B cell (primary cell): ENCODE data around the gene GOLGB1. TPM values are rescaled to one million over a fixed set of nuclear protein-coding genes. Genes with fewer than 3 reads are reported as not detected.

Experiments
- ATAC-seq: fragments of 200-7000 bp; cut with Tn5 transposase; one replicate; pipeline ENCODE4 v1.10.0; 2021; ENCODE audit warnings: low read depth, mild to moderate bottlenecking, moderate number of reproducible peaks, moderate library complexity
- CTCF ChIA-PET: fragments of 350-600 bp; sonication (Branson Sonifier 250); formaldehyde crosslinking; loops from one replicate; lab custom pipeline; 2021; ENCODE audit warnings: antibody characterized with exemption, inconsistent platforms; lab: Charles Lee
- POLR2A ChIA-PET: fragments of 350-600 bp; sonication (Branson Sonifier 250); formaldehyde crosslinking; loops from one replicate; lab custom pipeline; 2021; ENCODE audit warnings: antibody characterized with exemption; lab: Charles Lee
- DNase-seq: peaks from one replicate; pipeline ENCODE4 v3.0.0; 2013
- H2AFZ ChIP-seq: 2 replicates; pipeline ENCODE4 v1.6.1; 2012; ENCODE audit warnings: mild to moderate bottlenecking, low read depth, low read length; ENCODE audit not compliant: insufficient read depth, poor library complexity, severe bottlenecking
- H3K27ac ChIP-seq, 2 donors: 1 replicate in 1 of 2; 2 replicates in 1 of 2; pipeline ENCODE4 v1.5.1; 2012 to 2013; ENCODE audit warnings: low read length in 2 of 2, mild to moderate bottlenecking in 2 of 2, moderate library complexity in 1 of 2
- H3K27me3 ChIP-seq, 4 experiments: fragments of 200-600 bp in 1 of 4; sonication (generic) in 1 of 4; replicated peaks in 1 of 4; 1 replicate in 2 of 4; 2 replicates in 2 of 4; pipeline versions ENCODE4 v1.6.1 to v1.7.0; 2013 to 2016; ENCODE audit warnings: low read length in 3 of 4, mild to moderate bottlenecking in 2 of 4, mixed read lengths in 1 of 4, moderate library complexity in 1 of 4; ENCODE audit not compliant: insufficient read depth in 4 of 4, control insufficient read depth in 3 of 4; ENCODE audit errors: control extremely low read depth in 1 of 4
- H3K36me3 ChIP-seq, 2 experiments: replicated peaks in 1 of 2; 1 replicate in 1 of 2; 2 replicates in 1 of 2; pipeline versions ENCODE4 v1.6.1 to v1.7.1; 2013; ENCODE audit warnings: low read length in 1 of 2; ENCODE audit not compliant: insufficient read depth in 2 of 2, control insufficient read depth in 1 of 2; ENCODE audit errors: control extremely low read depth in 1 of 2, extremely low read depth in 1 of 2
- H3K4me1 ChIP-seq, 2 donors: fragments of 200-600 bp in 1 of 2; sonication (generic) in 1 of 2; 1 replicate in 1 of 2; 2 replicates in 1 of 2; pipeline versions ENCODE4 v1.5.1 to v1.6.1; 2013 to 2017; ENCODE audit warnings: low read length in 2 of 2; ENCODE audit not compliant: control insufficient read depth in 2 of 2, insufficient read depth in 2 of 2
- H3K4me2 ChIP-seq: replicated peaks from 2 replicates; pipeline ENCODE3; 2012; ENCODE audit warnings: mild to moderate bottlenecking, low read depth, low read length; ENCODE audit not compliant: poor library complexity, severe bottlenecking
- H3K4me3 ChIP-seq, 5 experiments: fragments of 200-600 bp in 1 of 5; sonication (generic) in 1 of 5; 1 replicate in 3 of 5; 2 replicates in 2 of 5; pipeline versions ENCODE4 v1.5.1 to v1.7.0; 2011 to 2016; ENCODE audit warnings: low read length in 4 of 5, mild to moderate bottlenecking in 4 of 5, low read depth in 2 of 5, control low read depth in 1 of 5, moderate library complexity in 1 of 5; ENCODE audit not compliant: insufficient read depth in 1 of 5; ENCODE audit errors: control extremely low read depth in 1 of 5, extremely low read depth in 1 of 5
- H3K79me2 ChIP-seq: fragments of 200-600 bp; sonication (generic); one replicate; pipeline ENCODE4 v1.6.0; 2016; ENCODE audit warnings: low read length; ENCODE audit not compliant: control insufficient read depth, insufficient read depth
- H3K9ac ChIP-seq: fragments of 200-600 bp; sonication (generic); 2 replicates; pipeline ENCODE4 v1.6.1; 2017; ENCODE audit warnings: mild to moderate bottlenecking, low read length, moderate library complexity
- H3K9me3 ChIP-seq, 3 donors: one replicate each; pipeline versions ENCODE4 v1.6.1 to v1.7.1; 2013; ENCODE audit warnings: low read length in 2 of 3; ENCODE audit not compliant: control insufficient read depth in 2 of 3, insufficient read depth in 1 of 3; ENCODE audit errors: control extremely low read depth in 1 of 3
- H4K20me1 ChIP-seq: 2 replicates; pipeline ENCODE4 v1.6.0; 2012; ENCODE audit warnings: mild to moderate bottlenecking, low read length; ENCODE audit not compliant: insufficient read depth, control insufficient read depth, poor library complexity, severe bottlenecking
- H3K27ac Mint-ChIP-seq: one replicate; pipeline ENCODE4 v1.8.0; 2021; ENCODE audit warnings: mixed read lengths
- H3K27me3 Mint-ChIP-seq: one replicate; pipeline ENCODE4 v1.8.0; 2021; ENCODE audit warnings: mixed read lengths
- H3K4me1 Mint-ChIP-seq: one replicate; pipeline ENCODE4 v1.8.0; 2021; ENCODE audit warnings: mixed read lengths
- H3K4me3 Mint-ChIP-seq: one replicate; pipeline ENCODE4 v1.8.0; 2021; ENCODE audit warnings: mixed read lengths
- H3K9me3 Mint-ChIP-seq: one replicate; pipeline ENCODE4 v1.8.0; 2022; ENCODE audit warnings: mixed read lengths; ENCODE audit not compliant: insufficient read depth
- EZH2 ChIP-seq: IDR thresholded peaks from 2 replicates; pipeline ENCODE4 v1.6.1; 2012; ENCODE audit warnings: borderline replicate concordance, low read depth, mild to moderate bottlenecking, moderate library complexity, low read length; ENCODE audit not compliant: insufficient read depth, poor library complexity, severe bottlenecking
- WGBS: methylation state at CpG from one replicate; pipeline ENCODE4 v1.1.5; 2013; ENCODE audit warnings: missing lambda C conversion rate; ENCODE audit not compliant: insufficient coverage; 5-methylcytosine and 5-hydroxymethylcytosine counted together
- intact Hi-C: fragments of 100-400 bp; cut with micrococcal nuclease; formaldehyde crosslinking; loops from one replicate; pipeline ENCODE4 v1.10.0; 2022
- polyA plus RNA-seq: library from polyadenylated mRNA; depleted of rRNA; stranded (reverse); fragments of >200 nt; gene quantifications from 2 replicates; pipeline ENCODE4 v1.2.3, GENCODE V29; 2012
- total RNA-seq, 2 donors: library from RNA; stranded (reverse); fragments of 120-200 nt in 1 of 2; gene quantifications; 1 replicate in 1 of 2; 2 replicates in 1 of 2; pipeline versions ENCODE4 v1.2.3 to v1.2.4, GENCODE V29; 2013 to 2022
- TF ChIP-seq, protein P1 (sequence below): fragments of 200-600 bp; IDR thresholded peaks from one replicate; pipeline ENCODE4 v1.8.0; 2022; ENCODE audit warnings: antibody characterized with exemption, mild to moderate bottlenecking

Gene GOLGB1
- total and polyA plus RNA-seq, 2 donors (not counting 1 experiment from before 2014, with no cell fraction given), result 6.2 to 58.7 TPM

- ChIA-PET CTCF (interaction anchor here (1.1 to 1.4 kb wide), 2 partner anchors 13 to 16 kb away, joined by 3 to 5 read pairs; no protein-coding TSS in a partner anchor), POLR2A (interaction anchor here (0.6 kb wide), 1 partner anchor 17 kb away, joined by 4 read pairs; no protein-coding TSS in a partner anchor)
- H3K36me3 ChIP-seq, result peaks cover 17 to 41% of the 10 kb centered on the region in 2 experiments
- no peak overlapping the region for H3K4me3 ChIP-seq
- intact Hi-C loops, result no loop called here
- WGBS, result 100% methylated on average over 2 of the region's 3 CpGs
- no peaks in the 10 kb centered on the region for H3K27me3 Mint-ChIP-seq
- H4K20me1 ChIP-seq, result no peaks in the 10 kb centered on the region
- DNase-seq, result no peak
- H2AFZ ChIP-seq, result no peak overlapping the region
- no peaks in the 10 kb centered on the region for H3K9me3 ChIP-seq
- H3K79me2 ChIP-seq, result no peaks in the 10 kb centered on the region
- TF ChIP-seq EZH2, result no peak
- TF ChIP-seq, protein P1, sequence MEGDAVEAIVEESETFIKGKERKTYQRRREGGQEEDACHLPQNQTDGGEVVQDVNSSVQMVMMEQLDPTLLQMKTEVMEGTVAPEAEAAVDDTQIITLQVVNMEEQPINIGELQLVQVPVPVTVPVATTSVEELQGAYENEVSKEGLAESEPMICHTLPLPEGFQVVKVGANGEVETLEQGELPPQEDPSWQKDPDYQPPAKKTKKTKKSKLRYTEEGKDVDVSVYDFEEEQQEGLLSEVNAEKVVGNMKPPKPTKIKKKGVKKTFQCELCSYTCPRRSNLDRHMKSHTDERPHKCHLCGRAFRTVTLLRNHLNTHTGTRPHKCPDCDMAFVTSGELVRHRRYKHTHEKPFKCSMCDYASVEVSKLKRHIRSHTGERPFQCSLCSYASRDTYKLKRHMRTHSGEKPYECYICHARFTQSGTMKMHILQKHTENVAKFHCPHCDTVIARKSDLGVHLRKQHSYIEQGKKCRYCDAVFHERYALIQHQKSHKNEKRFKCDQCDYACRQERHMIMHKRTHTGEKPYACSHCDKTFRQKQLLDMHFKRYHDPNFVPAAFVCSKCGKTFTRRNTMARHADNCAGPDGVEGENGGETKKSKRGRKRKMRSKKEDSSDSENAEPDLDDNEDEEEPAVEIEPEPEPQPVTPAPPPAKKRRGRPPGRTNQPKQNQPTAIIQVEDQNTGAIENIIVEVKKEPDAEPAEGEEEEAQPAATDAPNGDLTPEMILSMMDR, result no peak
- peaks cover under 1 to 2% of the 10 kb centered on the region in 2 donors for H3K4me1 ChIP-seq
- H3K4me1 Mint-ChIP-seq, result peaks cover 4% of the 10 kb centered on the region
- no peak overlapping the region for H3K27ac ChIP-seq
- ATAC-seq, result no peak
- H3K4me2 ChIP-seq, result no peak overlapping the region
- no peaks in the 10 kb centered on the region for H3K27me3 ChIP-seq
- no peak overlapping the region for H3K4me3 Mint-ChIP-seq
- H3K9ac ChIP-seq, result no peak overlapping the region
- H3K27ac Mint-ChIP-seq, result no peak overlapping the region
- H3K9me3 Mint-ChIP-seq, result no peaks in the 10 kb centered on the region
Measured at GRCh38 chr3:121696186-121696585, 53.4 kb downstream of the GOLGB1 start.

- POLR2A ChIA-PET, result no interaction called here
Measured at GRCh38 chr3:121692010-121692699, 57.4 kb downstream of the GOLGB1 start.

More at GRCh38 chr3:121692010-121692699, 57.4 kb downstream of the GOLGB1 start:
- Histone ChIP-seq H3K4me2 (no peak overlapping the region), H3K79me2 (no peaks in the 10 kb centered on the region), H3K4me1 (peaks cover 7 to 8% of the 10 kb centered on the region in 2 donors), H4K20me1 (no peaks in the 10 kb centered on the region), H3K36me3 (peaks cover 13 to 18% of the 10 kb centered on the region in 2 experiments), H3K4me3 (no peak overlapping the region), H3K9ac (no peak overlapping the region), H3K27me3 (no peaks in the 10 kb centered on the region), H3K27ac (no peak overlapping the region), H3K9me3 (no peaks in the 10 kb centered on the region), H2AFZ (no peak overlapping the region)
- H3K4me1 Mint-ChIP-seq, result peaks cover 11% of the 10 kb centered on the region
- H3K4me3 Mint-ChIP-seq, result no peak overlapping the region
- 100% methylated on average over 1 of the region's 2 CpGs for WGBS
- TF ChIP-seq, protein P1, result no peak
- no peak for TF ChIP-seq EZH2
- intact Hi-C loops, result no loop called here
- no peaks in the 10 kb centered on the region for H3K27me3 Mint-ChIP-seq
- CTCF ChIA-PET, result interaction anchor here (0.6 to 1.4 kb wide), 3 partner anchors 9 to 1053 kb away, joined by 3 to 4 read pairs (median 4); no protein-coding TSS in a partner anchor
- DNase-seq (no peak), ATAC-seq (no peak)
- no peaks in the 10 kb centered on the region for H3K9me3 Mint-ChIP-seq
- peak overlapping the region; percentile 42 for H3K27ac Mint-ChIP-seq
